Measurements from ENCODE around the gene MAP3K10. TPM values are rescaled to one million over a fixed set of nuclear protein-coding genes. Genes with fewer than 3 reads are reported as not detected.

MAP3K10 gene
- total and polyA plus RNA-seq, 12 donors: 2.4 to 78.3 (median 18.2) TPM

DNA sequence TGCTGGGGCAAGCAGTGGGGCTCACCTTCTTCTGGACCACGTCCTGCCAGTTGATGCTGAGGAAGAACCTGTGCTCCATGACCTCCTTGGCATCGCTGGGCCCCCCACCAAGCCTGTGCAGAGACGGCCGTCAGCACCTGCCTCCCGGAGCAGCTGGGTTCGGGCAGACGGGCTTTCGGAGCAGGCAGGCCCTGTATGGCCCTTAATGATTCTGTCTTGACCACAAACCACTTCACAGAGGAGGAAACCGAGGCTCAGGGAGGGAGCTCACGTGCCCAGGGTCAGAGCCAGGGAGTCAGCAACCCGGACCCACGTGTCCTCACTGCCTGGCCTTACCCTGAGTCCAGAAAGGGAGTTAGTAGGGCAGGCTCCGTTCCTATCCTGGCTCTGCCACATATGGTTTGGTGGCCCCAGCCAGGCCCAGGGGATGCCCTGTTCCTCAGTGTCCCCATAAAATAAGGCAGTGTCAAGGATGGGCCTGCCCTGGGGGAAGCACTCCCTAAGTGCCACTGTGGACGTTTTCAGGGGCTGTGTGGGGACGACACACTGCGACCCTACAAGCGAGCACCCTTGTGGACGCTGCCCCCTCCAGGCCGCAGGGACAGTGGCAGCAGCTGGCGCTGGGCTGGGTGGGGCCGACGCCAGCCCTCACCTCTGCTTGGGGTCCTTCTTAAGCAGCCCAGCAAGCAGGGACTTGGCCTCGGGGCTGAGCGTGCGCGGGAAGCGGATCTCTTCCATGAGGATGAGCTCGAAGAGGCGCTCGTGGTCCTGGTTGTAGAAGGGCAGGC, 44.2 kb downstream of the MAP3K10 start:
- Histone ChIP-seq H3K27ac (no peak overlapping the region), H3K4me3 (no peak overlapping the region), H3K27me3 (no peaks in the 10 kb centered on the region), H3K4me1 (replicated peaks in 1 of 2) (peaks cover 10 to 11% of the 10 kb centered on the region in 2 donors), H3K36me3 (replicated peaks in 1 of 2) (peaks cover 0 to 69% of the 10 kb centered on the region in 2 donors), H3K9me3 (replicated peaks in 1 of 3) (no peaks in the 10 kb centered on the region)
- TF ChIP-seq, protein P1, sequence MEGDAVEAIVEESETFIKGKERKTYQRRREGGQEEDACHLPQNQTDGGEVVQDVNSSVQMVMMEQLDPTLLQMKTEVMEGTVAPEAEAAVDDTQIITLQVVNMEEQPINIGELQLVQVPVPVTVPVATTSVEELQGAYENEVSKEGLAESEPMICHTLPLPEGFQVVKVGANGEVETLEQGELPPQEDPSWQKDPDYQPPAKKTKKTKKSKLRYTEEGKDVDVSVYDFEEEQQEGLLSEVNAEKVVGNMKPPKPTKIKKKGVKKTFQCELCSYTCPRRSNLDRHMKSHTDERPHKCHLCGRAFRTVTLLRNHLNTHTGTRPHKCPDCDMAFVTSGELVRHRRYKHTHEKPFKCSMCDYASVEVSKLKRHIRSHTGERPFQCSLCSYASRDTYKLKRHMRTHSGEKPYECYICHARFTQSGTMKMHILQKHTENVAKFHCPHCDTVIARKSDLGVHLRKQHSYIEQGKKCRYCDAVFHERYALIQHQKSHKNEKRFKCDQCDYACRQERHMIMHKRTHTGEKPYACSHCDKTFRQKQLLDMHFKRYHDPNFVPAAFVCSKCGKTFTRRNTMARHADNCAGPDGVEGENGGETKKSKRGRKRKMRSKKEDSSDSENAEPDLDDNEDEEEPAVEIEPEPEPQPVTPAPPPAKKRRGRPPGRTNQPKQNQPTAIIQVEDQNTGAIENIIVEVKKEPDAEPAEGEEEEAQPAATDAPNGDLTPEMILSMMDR (IDR thresholded peaks at IDR 0.05): no peak
- no peak for TF ChIP-seq POLR2A (IDR thresholded peaks at IDR 0.05)
- no peak for DNase-seq
- WGBS, 4 donors: 85 to 99% (median 88%) methylated on average over 14 to 30 of the region's 30 CpGs
- intact Hi-C loops (cut with DNase I): no loop called here

DNA sequence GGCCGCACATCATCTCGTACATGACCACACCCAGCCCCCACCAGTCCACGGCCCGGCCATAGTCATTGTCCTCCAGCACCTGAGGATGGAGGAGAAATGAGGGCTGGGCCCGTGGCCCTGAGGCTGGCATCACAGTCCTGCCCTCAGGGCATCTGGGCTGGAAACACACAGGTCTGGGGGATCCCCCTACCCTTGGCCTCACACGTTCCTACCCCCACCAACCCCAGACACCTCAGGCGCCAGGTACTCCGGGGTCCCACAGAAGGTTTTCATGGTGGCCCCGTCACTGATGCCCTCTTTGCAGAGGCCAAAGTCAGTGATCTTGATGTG, 44.8 kb downstream of the MAP3K10 start:
- DNase-seq: no peak
- no peak overlapping the region for H3K27ac ChIP-seq
- intact Hi-C loops (cut with DNase I): no loop called here
- H3K4me1 ChIP-seq (replicated peaks in 1 of 2): peaks cover 10 to 11% of the 10 kb centered on the region in 2 donors
- 93 to 100% (median 95%) methylated on average over 3 to 9 of the region's 9 CpGs for WGBS, 4 donors
- H3K9me3 ChIP-seq (replicated peaks in 1 of 3): no peaks in the 10 kb centered on the region
- TF ChIP-seq POLR2A (IDR thresholded peaks at IDR 0.05): no peak
- TF ChIP-seq, protein P1 (IDR thresholded peaks at IDR 0.05): no peak
- no peak overlapping the region for H3K4me3 ChIP-seq
- no peaks in the 10 kb centered on the region for H3K27me3 ChIP-seq
- peaks cover 0 to 75% of the 10 kb centered on the region in 2 donors for H3K36me3 ChIP-seq (replicated peaks in 1 of 2)

DNA sequence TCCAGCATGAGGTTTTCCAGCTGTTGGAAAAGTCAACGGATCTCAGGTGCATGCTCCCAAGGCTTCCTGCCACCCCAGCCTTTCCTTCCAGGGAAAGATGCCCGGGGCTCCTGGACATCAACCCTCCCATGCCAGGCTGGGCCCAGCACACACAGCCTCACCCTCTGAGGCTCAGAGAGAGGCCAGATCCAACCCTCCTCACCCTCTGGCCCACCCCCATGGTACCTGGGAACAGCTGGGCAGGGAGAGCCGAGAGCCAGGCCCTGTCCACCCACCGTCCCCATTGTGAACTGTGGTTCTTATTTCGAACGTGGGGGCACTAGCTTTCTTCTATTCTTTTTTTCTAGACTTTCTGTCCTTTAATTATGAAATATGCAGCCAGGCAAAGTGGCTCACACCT, 45.1 kb downstream of the MAP3K10 start:
- Histone ChIP-seq H3K36me3 (replicated peaks in 1 of 2) (peaks cover 0 to 79% of the 10 kb centered on the region in 2 donors), H3K9me3 (replicated peaks in 1 of 3) (no peaks in the 10 kb centered on the region), H3K27ac (no peak overlapping the region), H3K27me3 (no peaks in the 10 kb centered on the region), H3K4me1 (replicated peaks in 1 of 2) (peaks cover 10 to 11% of the 10 kb centered on the region in 2 donors), H3K4me3 (no peak overlapping the region)
- TF ChIP-seq POLR2A (IDR thresholded peaks at IDR 0.05): no peak
- TF ChIP-seq, protein P1 (IDR thresholded peaks at IDR 0.05): no peak
- intact Hi-C loops (cut with DNase I): no loop called here
- 90 to 95% (median 92%) methylated on average over 4 to 6 of the region's 6 CpGs for WGBS, 4 donors
- DNase-seq: no peak

DNA sequence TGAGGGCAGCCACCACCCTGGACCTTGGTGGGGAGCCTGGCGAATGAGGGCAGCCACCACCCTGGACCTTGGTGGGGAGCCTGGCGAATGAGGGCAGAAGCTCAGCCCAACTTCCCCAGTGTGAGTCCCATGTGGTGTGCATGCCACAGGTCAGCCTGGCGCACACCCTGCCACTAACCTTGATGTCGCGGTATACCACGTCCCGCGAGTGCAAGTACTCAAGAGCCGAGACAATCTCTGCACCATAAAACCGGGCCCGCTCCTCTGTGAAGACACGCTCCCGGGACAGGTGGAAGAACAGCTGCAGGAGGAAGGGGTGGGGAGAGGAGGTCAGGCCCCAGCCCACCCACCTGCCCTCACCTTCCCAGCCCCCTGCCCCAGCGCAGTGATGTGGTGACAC, 46.6 kb downstream of the MAP3K10 start:
- no peak overlapping the region for H3K27ac ChIP-seq
- 86 to 97% (median 90%) methylated on average over 2 to 14 of the region's 14 CpGs for WGBS, 4 donors
- TF ChIP-seq, protein P1 (IDR thresholded peaks at IDR 0.05): no peak
- TF ChIP-seq POLR2A (IDR thresholded peaks at IDR 0.05): no peak
- H3K4me1 ChIP-seq (replicated peaks in 1 of 2): peaks cover 12 to 15% of the 10 kb centered on the region in 2 donors
- DNase-seq: no peak
- intact Hi-C loops (cut with DNase I): no loop called here
- H3K27me3 ChIP-seq: no peaks in the 10 kb centered on the region
- no peak overlapping the region for H3K4me3 ChIP-seq
- H3K36me3 ChIP-seq (replicated peaks in 1 of 2): peaks cover 0 to 81% of the 10 kb centered on the region in 2 donors
- H3K9me3 ChIP-seq (replicated peaks in 1 of 3): no peaks in the 10 kb centered on the region

All from adrenal gland (tissue), 12 donors.